Aorta (tissue), 5 donors: ENCODE measurements around the gene CWH43. TPM values are rescaled to one million over a fixed set of nuclear protein-coding genes. Genes with fewer than 3 reads are reported as not detected.
A peak's percentile ranks its signal among the peaks of the same experiment; 100 is the strongest.

Experiments used
- ATAC-seq: fragments of 200-7000 bp; cut with Tn5 transposase; one replicate; pipeline ENCODE4 v1.9.1; 2022; ENCODE audit warnings: moderate library complexity; ENCODE audit not compliant: low FRiP score
- DNase-seq, 2 donors: peaks; one replicate each; pipeline ENCODE4 v3.0.0-alpha.2; 2020
- H3K27ac ChIP-seq, 2 donors: one replicate each; pipeline ENCODE4 v1.5.1; 2013; ENCODE audit warnings: low read length in 2 of 2, mild to moderate bottlenecking in 2 of 2, moderate library complexity in 2 of 2, control low read depth in 1 of 2, inconsistent platforms in 1 of 2, low read depth in 1 of 2
- H3K27me3 ChIP-seq, 2 donors: one replicate each; pipeline ENCODE4 v1.6.1; 2013; ENCODE audit warnings: control low read depth in 1 of 2, low read length in 1 of 2, mild to moderate bottlenecking in 1 of 2, moderate library complexity in 1 of 2; ENCODE audit not compliant: insufficient read depth in 2 of 2, control insufficient read depth in 1 of 2
- H3K36me3 ChIP-seq, 2 donors: one replicate each; pipeline ENCODE4 v1.6.1; 2013; ENCODE audit warnings: control low read depth in 1 of 2, low read length in 1 of 2, mild to moderate bottlenecking in 1 of 2; ENCODE audit not compliant: insufficient read depth in 2 of 2, control insufficient read depth in 1 of 2
- H3K4me1 ChIP-seq, 2 donors: one replicate each; pipeline ENCODE4 v1.6.1; 2013; ENCODE audit warnings: low read length in 2 of 2, control low read depth in 1 of 2, mild to moderate bottlenecking in 1 of 2, moderate library complexity in 1 of 2; ENCODE audit not compliant: insufficient read depth in 2 of 2, control insufficient read depth in 1 of 2
- H3K4me3 ChIP-seq, 2 donors: one replicate each; pipeline ENCODE4 v1.5.1; 2013; ENCODE audit warnings: low read length in 2 of 2, control low read depth in 1 of 2, mild to moderate bottlenecking in 1 of 2
- H3K9me3 ChIP-seq: one replicate; pipeline ENCODE4 v1.6.1; 2013; ENCODE audit warnings: mild to moderate bottlenecking, low read length; ENCODE audit not compliant: control insufficient read depth
- WGBS, 2 donors: extraction: QIAGEN DNeasy Blood & Tissue Kit; methylation state at CpG; one replicate each; pipeline ENCODE4 v1.1.7; 2013; 5-methylcytosine and 5-hydroxymethylcytosine counted together
- intact Hi-C, 2 donors: fragments of 100-400 bp; cut with DNase I; formaldehyde crosslinking; loops; one replicate each; pipeline versions ENCODE4 v1.14.2 to v1.15.0; 2022
- long read RNA-seq, 2 donors: library from polyadenylated mRNA; unstranded; transcript quantifications; one replicate each; pipeline ENCODE4 v2.0.0, GENCODE V29; 2020 to 2021
- polyA plus RNA-seq, 2 donors: library from polyadenylated mRNA; stranded (reverse); fragments of 200-250 nt; gene quantifications; one replicate each; pipeline ENCODE4 v1.2.3, GENCODE V29; 2013
- total RNA-seq, 2 donors: library from RNA; stranded (reverse); fragmentation: NEBNext Ultra II Directional; extraction: Animal tissue kit (Norgen Biotek cat#: 25700); gene quantifications; one replicate each; pipeline ENCODE4 v1.2.1, GENCODE V29; 2021
- donor health status: healthy with polysubstance abuse.
- donor health status: Bipolar disorder and iron deficiency.
- donor health status: DM: no; HTN: no; CAD: no.
- donor health status: DM: no; HTN: no; CAD: no.
- donor health status: DM: yes; HTN: yes; CAD: no.

Gene CWH43
- total RNA-seq = not detected
- not detected for polyA plus RNA-seq
- long read RNA-seq, donor 1 = 0 reads
- long read RNA-seq, donor 2 = 0 reads

DNA sequence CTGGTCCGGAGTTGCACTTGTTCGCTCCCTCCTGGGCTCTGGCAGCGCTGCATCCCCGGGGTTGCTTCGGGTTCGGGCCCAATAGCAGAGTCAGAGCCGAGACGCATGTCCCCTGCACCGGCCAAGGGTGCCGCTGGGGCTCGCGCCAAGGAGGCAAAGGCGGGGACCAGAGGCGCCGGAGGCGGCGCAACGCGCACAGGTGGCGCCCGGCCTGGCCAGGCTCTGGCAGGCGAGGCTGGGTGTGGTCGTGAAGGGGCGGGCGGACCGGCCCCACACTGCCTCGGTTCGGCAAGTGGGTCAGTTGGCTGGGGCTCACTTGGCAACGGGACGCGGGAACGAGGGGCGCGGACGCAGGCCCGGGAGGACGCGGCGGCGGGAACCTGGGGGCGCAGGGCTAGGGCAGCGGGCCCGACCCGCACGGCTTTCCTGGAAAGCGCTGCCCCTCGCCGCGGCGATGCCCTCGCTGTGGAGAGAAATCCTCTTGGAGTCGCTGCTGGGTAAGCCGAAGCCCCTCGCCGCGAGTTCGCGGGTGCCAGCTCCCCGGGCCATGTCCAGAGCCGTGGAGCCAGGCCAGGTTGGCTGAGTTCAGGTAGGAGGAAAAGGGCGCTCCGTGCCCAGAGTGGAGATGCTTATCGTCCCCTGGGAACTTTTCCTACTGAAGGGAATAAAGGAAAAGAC, at the start of gene CWH43:
Gene CWH43, plus strand, starts transcription at position 300 of the 678 bp plus-strand sequence. Its CDS starts 155 bp downstream, at position 455.
- peak; percentile 22 for ATAC-seq
- WGBS, 2 donors = 1 to 2% methylated on average over 59 to 63 of the region's 63 CpGs
- H3K9me3 ChIP-seq = peaks cover 1% of the 10 kb centered on the region
- no peaks in the 10 kb centered on the region for H3K36me3 ChIP-seq
- intact Hi-C loops = no loop called here
- H3K4me1 ChIP-seq = no peaks in the 10 kb centered on the region
- no peak within 1 kb of the TSS for H3K27ac ChIP-seq
- H3K4me3 ChIP-seq = no peak within 1 kb of the TSS
- peak in 1 of 2 donors; percentile 69 for DNase-seq
- H3K27me3 ChIP-seq = no peaks in the 10 kb centered on the region

DNA sequence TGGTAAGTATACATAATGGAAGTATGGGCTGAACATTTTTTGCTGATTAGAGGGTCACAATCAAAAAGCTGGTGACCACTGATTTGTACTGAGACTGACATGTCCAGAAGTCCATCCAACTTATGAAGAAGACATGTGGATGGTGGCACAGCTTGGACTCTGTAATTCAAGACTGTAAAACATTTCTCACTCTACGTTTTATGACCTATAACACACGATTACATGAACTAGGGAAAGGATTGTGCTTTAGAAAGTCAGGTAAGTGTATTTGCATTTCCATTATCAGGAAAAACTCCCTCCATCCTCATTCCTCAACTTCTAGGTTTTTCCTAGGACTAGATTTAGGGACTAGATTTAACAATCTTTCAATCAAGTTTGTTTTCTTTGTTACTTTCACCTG, 49.0 kb upstream of the CWH43 start:
- no peak for DNase-seq
- ATAC-seq = no peak
- WGBS, 2 donors = 85 to 92% methylated on average over 2 of the region's 2 CpGs

DNA sequence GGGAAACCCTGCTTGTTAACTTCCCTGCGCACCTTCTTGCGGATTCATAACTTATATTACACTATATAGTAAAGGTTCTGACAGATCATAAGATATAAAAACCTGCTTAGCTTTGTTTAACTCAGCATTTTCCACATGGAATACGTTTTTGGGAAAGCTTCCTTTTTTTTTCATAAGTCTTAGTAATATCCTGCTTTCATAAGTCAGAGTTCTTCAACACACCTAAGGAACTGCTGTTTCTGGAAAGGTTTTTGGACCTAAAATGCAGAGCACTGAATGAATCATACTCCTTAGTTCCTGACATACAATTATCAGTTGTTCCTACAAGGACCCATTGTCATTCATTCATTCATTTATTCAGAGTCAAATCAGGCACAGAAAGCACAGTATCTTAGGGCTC, 47.2 kb upstream of the CWH43 start:
- Histone ChIP-seq H3K27ac (no peak overlapping the region), H3K27me3 (no peaks in the 10 kb centered on the region), H3K36me3 (no peaks in the 10 kb centered on the region), H3K9me3 (no peaks in the 10 kb centered on the region), H3K4me3 (no peak overlapping the region), H3K4me1 (peaks cover 0 to 2% of the 10 kb centered on the region in 2 donors)
- 75 to 76% methylated on average over 3 of the region's 3 CpGs for WGBS, 2 donors
- intact Hi-C loops = no loop called here
- ATAC-seq (no peak), DNase-seq (no peak)

More for the DNA sequence above, 49.0 kb upstream of the CWH43 start:
- H3K9me3 ChIP-seq = no peaks in the 10 kb centered on the region
- H3K4me3 ChIP-seq = no peak overlapping the region
- intact Hi-C loops = no loop called here
- H3K27ac ChIP-seq = no peak overlapping the region
- H3K4me1 ChIP-seq = peaks cover 0 to 2% of the 10 kb centered on the region in 2 donors
- no peaks in the 10 kb centered on the region for H3K27me3 ChIP-seq
- no peaks in the 10 kb centered on the region for H3K36me3 ChIP-seq

DNA sequence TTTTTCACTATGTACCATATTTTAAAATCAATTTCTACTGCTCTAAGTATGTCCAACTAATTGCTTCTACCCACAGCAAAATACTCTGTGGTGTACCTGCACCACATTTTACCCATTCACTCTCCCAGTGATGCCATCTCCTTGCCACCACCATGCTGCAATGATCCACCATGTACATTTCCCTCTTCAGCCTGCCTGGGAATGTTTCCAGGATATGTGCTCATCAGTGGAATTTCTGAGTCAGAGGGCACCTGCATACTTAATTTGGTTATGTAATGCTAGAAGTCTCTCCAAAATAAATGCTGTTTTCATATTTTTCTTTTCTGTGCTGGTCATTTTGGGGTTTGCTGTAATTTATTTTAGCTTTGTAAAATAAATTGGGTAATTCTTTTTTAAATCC, 46.3 kb upstream of the CWH43 start:
- H3K9me3 ChIP-seq = no peaks in the 10 kb centered on the region
- H3K27me3 ChIP-seq = no peaks in the 10 kb centered on the region
- intact Hi-C loops = no loop called here
- no peaks in the 10 kb centered on the region for H3K36me3 ChIP-seq
- peaks cover 0 to 2% of the 10 kb centered on the region in 2 donors for H3K4me1 ChIP-seq
- no peak overlapping the region for H3K4me3 ChIP-seq
- H3K27ac ChIP-seq = no peak overlapping the region
- no peak for ATAC-seq
- no peak for DNase-seq

GRCh38 chr4:48943387-48943786, 42.7 kb upstream of the CWH43 start:
- Histone ChIP-seq H3K9me3 (no peaks in the 10 kb centered on the region), H3K4me3 (no peak overlapping the region), H3K4me1 (peaks cover 0 to 2% of the 10 kb centered on the region in 2 donors), H3K36me3 (no peaks in the 10 kb centered on the region), H3K27me3 (no peaks in the 10 kb centered on the region), H3K27ac (no peak overlapping the region)
- intact Hi-C loops = no loop called here
- no peak for ATAC-seq
- WGBS, 2 donors = 45 to 71% methylated on average over 1 of the region's 1 CpG
- no peak for DNase-seq

DNA sequence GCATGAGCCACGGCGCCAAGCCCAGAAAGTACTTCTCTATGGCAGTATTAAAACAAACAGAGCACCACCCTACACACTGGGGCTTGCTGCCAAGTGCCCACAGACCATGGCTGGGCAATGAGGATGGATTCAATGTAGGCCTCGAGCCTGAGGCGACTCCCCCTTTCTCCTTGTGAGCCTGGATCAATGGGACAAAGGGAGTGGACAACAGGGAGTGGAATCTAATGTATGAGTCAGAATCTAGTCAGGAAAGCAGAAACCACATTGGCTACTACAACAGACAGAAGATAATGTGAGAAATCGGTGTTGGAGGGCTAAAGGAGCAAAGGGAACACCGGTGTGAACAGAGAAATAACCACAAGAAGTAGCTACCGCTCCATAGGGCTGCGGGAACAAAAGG, 41.8 kb upstream of the CWH43 start:
- Histone ChIP-seq H3K4me1 (peaks cover 0 to 2% of the 10 kb centered on the region in 2 donors), H3K9me3 (no peaks in the 10 kb centered on the region), H3K36me3 (no peaks in the 10 kb centered on the region), H3K27ac (no peak overlapping the region), H3K4me3 (no peak overlapping the region), H3K27me3 (no peaks in the 10 kb centered on the region)
- DNase-seq (no peak), ATAC-seq (no peak)
- intact Hi-C loops = no loop called here
- 81 to 87% methylated on average over 8 of the region's 8 CpGs for WGBS, 2 donors

DNA sequence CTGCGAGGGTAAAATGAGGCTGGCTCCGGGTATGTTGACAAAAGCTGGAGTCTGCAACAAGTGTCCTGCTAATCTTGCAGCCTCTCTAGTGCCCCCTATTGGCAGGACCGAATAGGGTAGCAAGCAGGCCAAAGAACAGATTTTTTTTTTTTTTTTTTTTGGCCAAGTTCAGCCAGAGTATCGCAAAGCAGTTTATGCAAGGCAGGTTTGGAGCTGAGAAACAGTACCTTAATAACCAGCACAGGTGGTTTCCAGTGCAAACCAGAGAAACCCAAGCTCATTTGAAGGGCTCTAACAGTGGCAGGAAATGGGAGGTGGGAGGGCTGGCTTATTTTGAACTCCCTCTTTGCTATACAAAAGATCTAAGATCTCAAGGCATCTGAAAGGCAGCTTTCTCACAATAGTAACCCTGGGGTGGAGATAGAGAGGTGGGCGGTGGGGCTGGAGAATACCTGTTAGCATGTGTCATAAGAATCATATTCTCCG, 41.3 kb upstream of the CWH43 start:
- Histone ChIP-seq H3K9me3 (no peaks in the 10 kb centered on the region), H3K36me3 (no peaks in the 10 kb centered on the region), H3K27ac (no peak overlapping the region), H3K27me3 (no peaks in the 10 kb centered on the region), H3K4me3 (no peak overlapping the region), H3K4me1 (peaks cover 0 to 2% of the 10 kb centered on the region in 2 donors)
- 71 to 73% methylated on average over 6 of the region's 6 CpGs for WGBS, 2 donors
- ATAC-seq (no peak), DNase-seq (no peak)
- intact Hi-C loops = loop anchor here in 1 of 2 donors (5.0 kb wide), 1 partner anchor 37 kb away; the partner anchor contains the start of gene OCIAD2

- no peak overlapping the region for H3K27ac ChIP-seq
Measured at GRCh38 chr4:48945981-48946380, 40.1 kb upstream of the CWH43 start.

GRCh38 chr4:48947731-48948130, 38.3 kb upstream of the CWH43 start:
- 90 to 92% methylated on average over 1 of the region's 1 CpG for WGBS, 2 donors
- intact Hi-C loops = loop anchor here in 1 of 2 donors (5.0 kb wide), 1 partner anchor 40 kb away; the partner anchor contains the start of gene OCIAD2
- H3K4me1 ChIP-seq = peaks cover 0 to 1% of the 10 kb centered on the region in 2 donors
- no peak overlapping the region for H3K4me3 ChIP-seq
- ATAC-seq (no peak), DNase-seq (no peak)
- H3K9me3 ChIP-seq = no peaks in the 10 kb centered on the region
- no peaks in the 10 kb centered on the region for H3K36me3 ChIP-seq
- no peaks in the 10 kb centered on the region for H3K27me3 ChIP-seq
- no peak overlapping the region for H3K27ac ChIP-seq

More at GRCh38 chr4:48945981-48946380, 40.1 kb upstream of the CWH43 start:
- 60 to 70% methylated on average over 2 of the region's 2 CpGs for WGBS, 2 donors
- Histone ChIP-seq H3K36me3 (no peaks in the 10 kb centered on the region), H3K4me3 (no peak overlapping the region), H3K4me1 (peaks cover 0 to 1% of the 10 kb centered on the region in 2 donors), H3K27me3 (no peaks in the 10 kb centered on the region), H3K9me3 (no peaks in the 10 kb centered on the region)
- DNase-seq (no peak), ATAC-seq (no peak)
- intact Hi-C loops = loop anchor here in 1 of 2 donors (5.0 kb wide), 1 partner anchor 39 kb away; the partner anchor contains the start of gene OCIAD2
